ENCODE results near the gene RGS7.
"Not testable (repeated sequence)": the region's sequence is repeated elsewhere in the genome, so short reads cannot be mapped to it uniquely, and the experiment has no call there.

Gene RGS7

GRCh38 chr1:240762471-240762987, 594.5 kb downstream of the RGS7 start:
- DNase-seq: not testable (repeated sequence)

- not testable (repeated sequence) for DNase-seq
These were observed 598.2 kb downstream of the RGS7 start for GRCh38 chr1:240758777-240759176.

GRCh38 chr1:240758296-240758695, 598.7 kb downstream of the RGS7 start:
- DNase-seq: no peak

- no peak for DNase-seq
These were observed 609.1 kb downstream of the RGS7 start for GRCh38 chr1:240747907-240748306.

- DNase-seq: no peak
These were observed 613.3 kb downstream of the RGS7 start for GRCh38 chr1:240743705-240744104.

- no peak for DNase-seq
These were observed 617.3 kb downstream of the RGS7 start for GRCh38 chr1:240739754-240740153.

- DNase-seq: no peak
These were observed 617.9 kb downstream of the RGS7 start for GRCh38 chr1:240739139-240739538.

- DNase-seq: no peak
These were observed 619.2 kb downstream of the RGS7 start for GRCh38 chr1:240737766-240738265.

- no peak for DNase-seq
These were observed 619.7 kb downstream of the RGS7 start for GRCh38 chr1:240737298-240737697.

GRCh38 chr1:240734705-240735104, 622.3 kb downstream of the RGS7 start:
- not testable (repeated sequence) for DNase-seq

- DNase-seq: no peak
These were observed 623.0 kb downstream of the RGS7 start for GRCh38 chr1:240734001-240734400.

GRCh38 chr1:240732390-240732789, 624.6 kb downstream of the RGS7 start:
- DNase-seq: peak; percentile 47
